HCT116 (cell line): ENCODE measurements around the gene LMBRD2. TPM values are rescaled to one million over a fixed set of nuclear protein-coding genes. Genes with fewer than 3 reads are reported as not detected.

Experiments
- ATAC-seq: fragments of 200-7000 bp; cut with Tn5 transposase; 2 replicates; pipeline ENCODE4 v1.9.1; 2020; ENCODE audit warnings: mild to moderate bottlenecking, moderate library complexity
- BruUV-seq: library from RNA; stranded (reverse); fragments of 400-500 nt; replicated peaks from 2 replicates; lab custom pipeline; 2021; lab: Mats Ljungman, UMichigan
- CTCF ChIA-PET: fragments of 300-600 bp; sonication (Branson Sonifier 250); formaldehyde crosslinking; loops from one replicate; lab custom pipeline; 2021; ENCODE audit warnings: antibody characterized with exemption; lab: Charles Lee
- POLR2A ChIA-PET: fragments of 300-600, 350-600 bp; sonication (Branson Sonifier 250); formaldehyde crosslinking; loops from one replicate; lab custom pipeline; 2021; ENCODE audit warnings: antibody characterized with exemption; lab: Charles Lee
- RAD21 ChIA-PET, 2 experiments: fragments of 300-600 bp; sonication (Branson Sonifier 250); formaldehyde crosslinking; loops; one replicate each; lab custom pipeline; 2023; ENCODE audit warnings: low total read pairs in 2 of 2; ENCODE audit not compliant: uncharacterized antibody in 2 of 2, unreplicated experiment in 2 of 2, low non-redundant PET in 1 of 2; lab: Charles Lee
- DNase-seq: peaks from one replicate; pipeline ENCODE4 v3.0.0-alpha.2; 2010; ENCODE audit warnings: low read depth, low spot score
- H2AFZ ChIP-seq: fragments of 200-600 bp; shearing (Covaris generic), sonication (generic); 2 replicates; pipeline ENCODE4 v1.6.1; 2017; ENCODE audit warnings: low read depth, mixed run types, mixed read lengths, antibody characterized with exemption, low read length; ENCODE audit not compliant: poor library complexity, severe bottlenecking
- H3K27ac ChIP-seq: 2 replicates; pipeline ENCODE4 v1.5.1; 2012; ENCODE audit warnings: low read depth, low read length
- H3K27me3 ChIP-seq: fragments of 200-600 bp; sonication (generic); 2 replicates; pipeline ENCODE4 v1.6.1; 2016; ENCODE audit warnings: mixed run types, low read length, mixed read lengths; ENCODE audit not compliant: insufficient read depth
- H3K36me3 ChIP-seq, 2 experiments: fragments of 200-500 bp in 1 of 2; fragments of 200-600 bp in 1 of 2; sonication (Bioruptor generic) in 1 of 2; sonication (generic) in 1 of 2; 2 replicates each; pipeline versions ENCODE4 v1.5.1 to v1.6.1; 2014 to 2016; ENCODE audit warnings: low read length in 2 of 2, inconsistent platforms in 1 of 2, mixed read lengths in 1 of 2, mixed run types in 1 of 2; ENCODE audit not compliant: insufficient read depth in 2 of 2, control insufficient read depth in 1 of 2
- H3K4me1 ChIP-seq, 2 experiments: fragments of 200-600 bp in 1 of 2; sonication (generic) in 1 of 2; 2 replicates each; pipeline versions ENCODE4 v1.5.1 to v1.6.1; 2012 to 2017; ENCODE audit warnings: low read length in 2 of 2, inconsistent platforms in 1 of 2, mild to moderate bottlenecking in 1 of 2, mixed read lengths in 1 of 2, mixed run types in 1 of 2, moderate library complexity in 1 of 2; ENCODE audit not compliant: insufficient read depth in 2 of 2, control insufficient read depth in 1 of 2
- H3K4me2 ChIP-seq: fragments of 200-600 bp; sonication (generic); 2 replicates; pipeline ENCODE4 v1.6.1; 2017; ENCODE audit warnings: mixed run types, low read length, mixed read lengths
- H3K4me3 ChIP-seq, 2 experiments: fragments of 200-600 bp in 1 of 2; sonication (generic) in 1 of 2; replicated peaks in 1 of 2; 2 replicates each; pipeline ENCODE4 v1.5.1; 2011 to 2016; ENCODE audit warnings: low read length in 2 of 2, control low read depth in 1 of 2, low read depth in 1 of 2, mild to moderate bottlenecking in 1 of 2, mixed read lengths in 1 of 2, mixed run types in 1 of 2
- H3K79me2 ChIP-seq: fragments of 200-600 bp; sonication (generic); 2 replicates; pipeline ENCODE4 v1.6.1; 2017; ENCODE audit warnings: mild to moderate bottlenecking, mixed run types, low read length, moderate library complexity, mixed read lengths; ENCODE audit not compliant: insufficient read depth
- H3K9ac ChIP-seq: fragments of 200-600 bp; sonication (generic); 2 replicates; pipeline ENCODE4 v1.6.1; 2016; ENCODE audit warnings: low read length, mixed read lengths
- H3K9me2 ChIP-seq: fragments of 200-600 bp; sonication (generic), shearing (Covaris generic); 2 replicates; pipeline ENCODE4 v1.6.1; 2017; ENCODE audit warnings: mixed run types, mild to moderate bottlenecking, moderate library complexity; ENCODE audit not compliant: insufficient read depth
- H3K9me3 ChIP-seq, 2 experiments: fragments of 200-500 bp in 1 of 2; fragments of 200-600 bp in 1 of 2; sonication (Bioruptor generic) in 1 of 2; sonication (generic) in 1 of 2; 2 replicates each; pipeline ENCODE4 v1.6.1; 2014 to 2017; ENCODE audit warnings: low read length in 2 of 2, mixed read lengths in 2 of 2, inconsistent platforms in 1 of 2, low read depth in 1 of 2, mild to moderate bottlenecking in 1 of 2, mixed run types in 1 of 2, moderate library complexity in 1 of 2; ENCODE audit not compliant: control insufficient read depth in 1 of 2, insufficient read depth in 1 of 2
- H4K20me1 ChIP-seq: fragments of 200-600 bp; sonication (generic), shearing (Covaris generic); 2 replicates; pipeline ENCODE4 v1.6.1; 2017; ENCODE audit warnings: mixed run types, mild to moderate bottlenecking, moderate library complexity; ENCODE audit not compliant: insufficient read depth
- CTCF ChIP-seq, 3 experiments: fragments of 200-600 bp in 1 of 3; sonication (generic) in 1 of 3; IDR thresholded peaks in 2 of 3; conservative IDR thresholded peaks in 1 of 3; 2 replicates each; pipeline ENCODE4 v1.5.1; 2012 to 2017; ENCODE audit warnings: low read depth in 2 of 3, low read length in 2 of 3, antibody characterized with exemption in 1 of 3, borderline replicate concordance in 1 of 3, control low read depth in 1 of 3, mild to moderate bottlenecking in 1 of 3, mixed read lengths in 1 of 3, mixed run types in 1 of 3, moderate library complexity in 1 of 3; ENCODE audit not compliant: insufficient read depth in 1 of 3
- EGR1 ChIP-seq: IDR thresholded peaks from 2 replicates; pipeline ENCODE4 v1.6.1; 2012; ENCODE audit warnings: low read depth
- FOSL1 ChIP-seq: IDR thresholded peaks from 2 replicates; pipeline ENCODE4 v1.6.1; 2012; ENCODE audit warnings: low read depth
- JUND ChIP-seq: IDR thresholded peaks from 2 replicates; pipeline ENCODE4 v1.6.1; 2012
- POLR2A ChIP-seq: IDR thresholded peaks from 2 replicates; pipeline ENCODE4 v1.7.0; 2011; ENCODE audit warnings: borderline replicate concordance; ENCODE audit not compliant: insufficient read depth, insufficient read length; ENCODE audit errors: extremely low read depth
- RAD21 ChIP-seq: IDR thresholded peaks from 2 replicates; pipeline ENCODE4 v1.6.1; 2012; ENCODE audit warnings: low read depth, mild to moderate bottlenecking
- REST ChIP-seq: IDR thresholded peaks from 2 replicates; pipeline ENCODE4 v1.6.1; 2012; ENCODE audit warnings: low read depth
- SIN3A ChIP-seq: IDR thresholded peaks from 2 replicates; pipeline ENCODE4 v1.6.1; 2012; ENCODE audit warnings: low read depth
- SRF ChIP-seq: IDR thresholded peaks from 2 replicates; pipeline ENCODE4 v1.6.1; 2012; ENCODE audit warnings: low read depth
- YY1 ChIP-seq: IDR thresholded peaks from 2 replicates; pipeline ENCODE4 v1.6.1; 2011; ENCODE audit warnings: low read length, low read depth, moderate library complexity, mild to moderate bottlenecking; ENCODE audit not compliant: insufficient replicate concordance; ENCODE audit errors: extremely low read depth
- ZNF274 ChIP-seq: fragments of 200-500 bp; sonication (Bioruptor generic); IDR thresholded peaks from 2 replicates; pipeline ENCODE4 v1.6.1; 2014; ENCODE audit warnings: mild to moderate bottlenecking, low read depth, low read length, inconsistent platforms
- intact Hi-C: fragments of 100-400 bp; cut with micrococcal nuclease; formaldehyde crosslinking; loops from 2 replicates; pipeline ENCODE4 v1.10.0; 2022
- total RNA-seq: library from RNA; stranded (reverse); gene quantifications from one replicate; pipeline ENCODE4 v1.2.1, GENCODE V29; 2021; ENCODE audit not compliant: unreplicated experiment
- TF ChIP-seq, protein P1 (sequence below): IDR thresholded peaks from 2 replicates; pipeline ENCODE4 v1.6.1; 2012

LMBRD2 gene
- total RNA-seq, 1 experiment from 2014 or later = 1.1 TPM

DNA sequence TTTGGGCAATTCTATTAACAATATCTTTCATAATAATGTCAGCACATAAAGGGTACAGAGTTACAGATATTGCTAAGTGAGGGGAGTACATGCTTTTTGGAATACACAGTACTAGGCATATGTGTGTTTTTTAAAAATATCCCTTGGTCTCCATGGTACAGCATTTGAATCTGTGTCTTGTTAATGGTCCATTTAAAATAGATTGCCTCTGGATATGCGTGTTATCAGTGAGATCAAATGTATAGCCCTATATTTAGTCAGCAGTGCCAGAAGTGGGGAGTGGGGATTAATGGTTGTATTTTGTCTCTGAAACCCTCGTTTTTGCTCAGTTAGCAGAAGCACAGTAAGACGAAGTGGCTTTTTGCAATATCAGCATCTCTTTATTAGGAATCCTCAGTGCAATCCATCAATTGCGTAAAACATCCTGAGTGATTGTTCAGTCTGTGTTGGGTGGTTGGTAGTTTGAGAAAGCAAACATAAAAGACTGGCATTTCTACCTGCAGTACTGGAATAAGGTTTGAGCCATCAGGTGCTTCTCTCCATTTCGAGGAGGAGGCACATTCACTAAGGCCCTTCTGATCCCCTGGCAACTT, 19.2 kb upstream of the LMBRD2 start:
- Histone ChIP-seq H3K4me1 (no peaks in the 10 kb centered on the region), H3K9ac (no peak overlapping the region), H3K9me3 (no peaks in the 10 kb centered on the region), H4K20me1 (no peaks in the 10 kb centered on the region), H3K27ac (no peak overlapping the region), H3K36me3 (peaks cover 42 to 46% of the 10 kb centered on the region in 2 experiments), H3K79me2 (peaks cover 14% of the 10 kb centered on the region; the same call in 1 of the 2 replicates), H2AFZ (no peak overlapping the region), H3K4me3 (no peak overlapping the region), H3K4me2 (no peak overlapping the region), H3K9me2 (no peaks in the 10 kb centered on the region), H3K27me3 (no peaks in the 10 kb centered on the region)
- intact Hi-C loops = no loop called here
- ATAC-seq (no peak), DNase-seq (no peak)
- ChIA-PET RAD21 (no interaction called here), POLR2A (no interaction called here), CTCF (interaction anchor here (0.9 kb wide), 1 partner anchor 9 kb away, joined by 3 read pairs; no protein-coding TSS in a partner anchor)
- TF ChIP-seq POLR2A (no peak), FOSL1 (no peak), ZNF274 (no peak), YY1 (no peak)
- no TSS peak for BruUV-seq

DNA sequence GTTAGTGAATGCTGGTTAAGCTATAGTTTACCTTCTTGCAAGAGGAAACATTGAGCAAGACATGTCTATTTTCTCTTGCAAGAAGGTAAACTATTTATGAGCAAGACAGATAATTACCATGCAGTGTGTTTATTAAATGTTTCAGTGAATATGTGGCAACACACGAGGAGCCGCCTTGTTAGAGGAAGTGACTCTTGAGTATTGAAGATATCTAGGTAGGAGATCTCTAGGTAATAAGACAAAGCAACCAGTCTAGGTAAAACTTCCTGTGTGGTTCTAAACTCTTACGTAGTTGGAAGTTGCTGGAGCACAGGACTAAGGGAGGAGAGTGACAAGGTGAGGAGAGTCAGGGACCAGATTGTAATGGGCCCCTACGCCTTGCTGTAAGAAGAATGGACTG, 17.1 kb upstream of the LMBRD2 start:
- Histone ChIP-seq H3K4me1 (no peaks in the 10 kb centered on the region), H3K9me2 (no peaks in the 10 kb centered on the region), H3K4me3 (no peak overlapping the region), H4K20me1 (no peaks in the 10 kb centered on the region), H3K27me3 (no peaks in the 10 kb centered on the region), H3K27ac (no peak overlapping the region), H3K9ac (no peak overlapping the region), H2AFZ (no peak overlapping the region), H3K36me3 (peaks cover 45 to 48% of the 10 kb centered on the region in 2 experiments), H3K4me2 (no peak overlapping the region), H3K79me2 (peaks cover 30% of the 10 kb centered on the region), H3K9me3 (no peaks in the 10 kb centered on the region)
- CTCF ChIA-PET = interaction anchor here (1.0 kb wide), 1 partner anchor 10 kb away, joined by 3 read pairs; no protein-coding TSS in a partner anchor
- DNase-seq = no peak
- ATAC-seq = no peak
- RAD21 ChIA-PET = no interaction called here
- intact Hi-C loops = no loop called here
- POLR2A ChIA-PET = no interaction called here
- no TSS peak for BruUV-seq
- TF ChIP-seq EGR1 (no peak), SRF (no peak), SIN3A (no peak), YY1 (no peak), REST (no peak), ZNF274 (no peak), RAD21 (no peak), JUND (no peak), CTCF (IDR thresholded peaks at IDR 0.05 in 2 of 3, conservative IDR thresholded peaks at IDR 0.05 in 1 of 3; ENCODE audit: borderline replicate concordance in 1 of 3, insufficient read depth in 1 of 3, low read depth in 2 of 3, low read length in 2 of 3) (no peak)
- TF ChIP-seq, protein P1, sequence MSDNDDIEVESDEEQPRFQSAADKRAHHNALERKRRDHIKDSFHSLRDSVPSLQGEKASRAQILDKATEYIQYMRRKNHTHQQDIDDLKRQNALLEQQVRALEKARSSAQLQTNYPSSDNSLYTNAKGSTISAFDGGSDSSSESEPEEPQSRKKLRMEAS = no peak
